K562 (cell line): ENCODE measurements around the gene E2F2. TPM values are rescaled to one million over a fixed set of nuclear protein-coding genes. Genes with fewer than 3 reads are reported as not detected.

ENCODE experiments used
- CBFB ChIP-seq: sonication (generic); formaldehyde crosslinking; IDR thresholded peaks from 2 replicates; pipeline ENCODE4 v1.4.0; 2020; ENCODE audit warnings: mild to moderate bottlenecking, missing genetic modification reagents
- CHCHD3 ChIP-seq: fragments of 250-450 bp; sonication (Bioruptor Pico); IDR thresholded peaks from 2 replicates; pipeline ENCODE4 v2.1.2; 2022; ENCODE audit warnings: mild to moderate bottlenecking
- FOS ChIP-seq: IDR thresholded peaks from 3 replicates; pipeline ENCODE4 v1.6.1; 2011; ENCODE audit not compliant: insufficient read length; ENCODE audit errors: extremely low read depth
- GABPB1 ChIP-seq: sonication (generic); formaldehyde crosslinking; IDR thresholded peaks from 2 replicates; pipeline ENCODE4 v1.8.0; 2022; ENCODE audit warnings: mild to moderate bottlenecking, missing genetic modification reagents
- GATAD2B ChIP-seq: fragments of 450-650 bp; IDR thresholded peaks from 2 replicates; pipeline ENCODE4 v1.6.1; 2017; ENCODE audit warnings: mild to moderate bottlenecking, borderline replicate concordance
- HDAC3 ChIP-seq: fragments of 450-650 bp; IDR thresholded peaks from 2 replicates; pipeline ENCODE4 v1.6.1; 2018; ENCODE audit warnings: borderline replicate concordance, mild to moderate bottlenecking, moderate library complexity; ENCODE audit not compliant: partially characterized antibody
- HNRNPUL1 ChIP-seq: fragments of 200-400 bp; formaldehyde crosslinking; IDR thresholded peaks from 2 replicates; pipeline ENCODE4 v1.6.1; 2017; ENCODE audit warnings: low read length
- KAT2B ChIP-seq: IDR thresholded peaks from one replicate; pipeline ENCODE4 v1.6.1; 2012; ENCODE audit warnings: low read depth, mild to moderate bottlenecking, control low read depth, inconsistent platforms, low read length, moderate library complexity
- LCOR ChIP-seq: sonication (generic); formaldehyde crosslinking; IDR thresholded peaks from 2 replicates; pipeline ENCODE4 v1.8.0; 2022; ENCODE audit warnings: mild to moderate bottlenecking, missing genetic modification reagents
- MCM5 ChIP-seq: fragments of 450-650 bp; IDR thresholded peaks from 2 replicates; pipeline ENCODE4 v1.6.1; 2016; ENCODE audit warnings: low read depth
- MEF2A ChIP-seq: IDR thresholded peaks from 2 replicates; pipeline ENCODE4 v1.6.1; 2011; ENCODE audit warnings: low read depth, mild to moderate bottlenecking, low read length, moderate library complexity; ENCODE audit not compliant: control insufficient read depth
- MIER1 ChIP-seq: fragments of 450-650 bp; IDR thresholded peaks from 2 replicates; pipeline ENCODE4 v1.6.1; 2016; ENCODE audit warnings: antibody characterized with exemption, mild to moderate bottlenecking, low read depth
- NBN ChIP-seq: fragments of 450-650 bp; IDR thresholded peaks from 2 replicates; pipeline ENCODE4 v1.6.1; 2016; ENCODE audit warnings: low read depth, mild to moderate bottlenecking
- NCOR1 ChIP-seq: fragments of 450-650 bp; IDR thresholded peaks from 2 replicates; pipeline ENCODE4 v1.6.1; 2016; ENCODE audit warnings: mild to moderate bottlenecking, moderate library complexity
- NFIX ChIP-seq: fragments of 250-450 bp; sonication (Bioruptor Pico); IDR thresholded peaks from 2 replicates; pipeline ENCODE4 v1.4.0; 2020; ENCODE audit warnings: low read depth, mild to moderate bottlenecking, moderate library complexity
- PRMT5 ChIP-seq: sonication (generic); formaldehyde crosslinking; IDR thresholded peaks from 2 replicates; pipeline ENCODE4 v1.5.0; 2020; ENCODE audit warnings: missing genetic modification reagents
- RBM22 ChIP-seq: fragments of 200-400 bp; formaldehyde crosslinking; IDR thresholded peaks from 2 replicates; pipeline ENCODE4 v1.6.1; 2018; ENCODE audit warnings: low read length, low read depth; ENCODE audit not compliant: poor library complexity, severe bottlenecking
- SIN3A ChIP-seq, 2 experiments: fragments of 150-350 bp in 1 of 2; IDR thresholded peaks; 2 replicates each; pipeline ENCODE4 v1.6.1; 2011 to 2016; ENCODE audit warnings: borderline replicate concordance in 2 of 2, low read depth in 2 of 2, low read length in 2 of 2, mild to moderate bottlenecking in 2 of 2, moderate library complexity in 2 of 2; ENCODE audit not compliant: control insufficient read depth in 1 of 2
- TBL1XR1 ChIP-seq, 2 experiments: IDR thresholded peaks; 2 replicates each; pipeline ENCODE4 v1.6.1; 2012; ENCODE audit warnings: improper control_type of control experiment in 2 of 2, low read length in 2 of 2, mild to moderate bottlenecking in 1 of 2
- YBX1 ChIP-seq: fragments of 450-650 bp; IDR thresholded peaks from 2 replicates; pipeline ENCODE4 v1.7.1; 2016; ENCODE audit warnings: mild to moderate bottlenecking
- ZNF23 ChIP-seq: fragments of 250-450 bp; sonication (Bioruptor Pico); IDR thresholded peaks from 2 replicates; pipeline ENCODE4 v1.4.0; 2020; ENCODE audit warnings: mild to moderate bottlenecking
- ZNF253 ChIP-seq: fragments of 250-450 bp; sonication (Bioruptor Pico); conservative IDR thresholded peaks from 2 replicates; pipeline ENCODE4 v1.6.1; 2021; ENCODE audit warnings: mild to moderate bottlenecking
- ZNF436 ChIP-seq: fragments of 250-450, 450-650 bp; sonication (Bioruptor Pico); formaldehyde crosslinking; IDR thresholded peaks from 2 replicates; pipeline ENCODE4 v1.7.0; 2020; ENCODE audit warnings: mild to moderate bottlenecking
- ZNF695 ChIP-seq: fragments of 450-650 bp; formaldehyde crosslinking; IDR thresholded peaks from 2 replicates; pipeline ENCODE4 v1.4.0; 2020; ENCODE audit warnings: mild to moderate bottlenecking, moderate library complexity
- polyA plus RNA-seq, 8 experiments: library from polyadenylated mRNA; depleted of rRNA in 4 of 8; stranded (reverse) in 5 of 8; unstranded in 3 of 8; fragments of >200 nt; fragmentation: Nextera tagmentation in 2 of 8; fragmentation: Illumina TruSeq in 1 of 8; extraction: Ambion mirVana in 2 of 8; extraction: Trizol in 1 of 8; gene quantifications; 2 replicates each; pipeline versions ENCODE4 v1.2.1 to v1.2.3, GENCODE V29; 2011 to 2014; ENCODE audit warnings: inconsistent platforms in 1 of 8, missing spikeins in 1 of 8
- total RNA-seq, 7 experiments: library from RNA; depleted of rRNA in 6 of 7; stranded (reverse); fragments of >200 nt in 6 of 7; fragmentation: Illumina TruSeq in 2 of 7; extraction: Trizol in 2 of 7; gene quantifications; 2 replicates each; pipeline versions ENCODE4 v1.2.1 to v1.2.3, GENCODE V29; 2011 to 2021; ENCODE audit warnings: low replicate concordance in 1 of 7
- TF ChIP-seq, protein P1 (sequence below): fragments of 200-800 bp; sonication (Bioruptor generic); IDR thresholded peaks from 2 replicates; pipeline ENCODE4 v1.6.1; 2017; ENCODE audit warnings: missing genetic modification characterization, missing compliant biosample characterization
- TF ChIP-seq, protein P2 (sequence below), 2 experiments: fragments of 250-450 bp in 1 of 2; fragments of 450-650 bp in 1 of 2; sonication (Bioruptor Pico) in 1 of 2; IDR thresholded peaks; 2 replicates each; pipeline versions ENCODE4 v1.6.1 to v1.8.0; 2016 to 2021; ENCODE audit warnings: mild to moderate bottlenecking in 2 of 2, moderate library complexity in 2 of 2, missing compliant biosample characterization in 1 of 2, missing genetic modification characterization in 1 of 2
- TF ChIP-seq, protein P3 (sequence below): fragments of 250-450 bp; sonication (Bioruptor Pico); IDR thresholded peaks from 2 replicates; pipeline ENCODE4 v1.6.1; 2021; ENCODE audit warnings: mild to moderate bottlenecking

The E2F2 gene
- total and polyA plus RNA-seq, 9 of the 15 experiments (the other 6 are each of a cell fraction or from before 2014, with no cell fraction given) = 3.1 to 25.3 (median 11.4) TPM

DNA sequence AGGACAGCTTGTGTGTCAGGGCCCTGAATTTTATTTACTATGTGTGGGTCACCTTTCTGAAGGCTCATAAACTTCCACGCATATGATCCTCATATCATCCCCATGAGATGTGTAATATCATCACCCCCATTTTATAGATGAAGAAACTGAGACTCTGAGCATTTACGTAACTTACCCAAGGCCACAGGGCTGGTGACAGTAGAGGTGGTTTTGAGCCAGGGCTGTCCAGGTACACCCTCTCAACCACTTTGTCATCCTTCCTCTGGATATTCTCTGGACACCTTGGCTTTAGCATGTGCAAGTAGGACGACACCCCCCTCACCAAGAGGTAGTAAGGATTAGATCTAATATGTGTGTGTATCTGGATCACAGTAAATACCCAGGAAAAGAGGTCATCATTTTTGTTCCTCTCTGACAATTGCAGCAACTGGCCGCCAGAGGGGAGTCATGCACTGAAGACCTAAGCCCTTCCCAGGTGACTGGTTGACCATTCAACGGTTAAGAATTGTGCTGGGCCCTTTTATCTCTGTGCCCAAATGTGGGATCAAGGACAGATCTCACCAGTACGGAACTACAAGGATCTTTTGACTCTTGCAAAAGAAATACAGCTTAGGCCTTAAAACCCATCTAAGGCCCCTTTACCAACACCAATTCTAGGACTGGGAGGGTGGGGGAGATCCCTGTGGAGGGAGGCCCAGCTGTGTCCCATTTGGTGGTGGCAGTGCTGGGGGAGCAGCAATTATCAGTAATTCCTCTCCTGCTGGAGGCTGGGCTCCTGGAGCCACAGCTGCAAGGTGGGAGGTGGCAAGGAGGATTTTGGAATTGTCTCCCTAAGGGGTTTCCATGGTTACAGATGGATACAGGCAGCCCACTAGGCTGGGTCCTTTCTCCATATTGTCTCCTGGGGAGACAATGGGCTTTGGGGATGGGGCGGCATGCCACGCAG is 13.7 kb upstream of the E2F2 start (continued):
- no peak for TF ChIP-seq YBX1
- TF ChIP-seq, protein P1, sequence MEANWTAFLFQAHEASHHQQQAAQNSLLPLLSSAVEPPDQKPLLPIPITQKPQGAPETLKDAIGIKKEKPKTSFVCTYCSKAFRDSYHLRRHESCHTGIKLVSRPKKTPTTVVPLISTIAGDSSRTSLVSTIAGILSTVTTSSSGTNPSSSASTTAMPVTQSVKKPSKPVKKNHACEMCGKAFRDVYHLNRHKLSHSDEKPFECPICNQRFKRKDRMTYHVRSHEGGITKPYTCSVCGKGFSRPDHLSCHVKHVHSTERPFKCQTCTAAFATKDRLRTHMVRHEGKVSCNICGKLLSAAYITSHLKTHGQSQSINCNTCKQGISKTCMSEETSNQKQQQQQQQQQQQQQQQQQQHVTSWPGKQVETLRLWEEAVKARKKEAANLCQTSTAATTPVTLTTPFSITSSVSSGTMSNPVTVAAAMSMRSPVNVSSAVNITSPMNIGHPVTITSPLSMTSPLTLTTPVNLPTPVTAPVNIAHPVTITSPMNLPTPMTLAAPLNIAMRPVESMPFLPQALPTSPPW (CRISPR knock-in tag) = peak; percentile 41; the same call in 1 of the 2 replicates
- TF ChIP-seq, protein P2, sequence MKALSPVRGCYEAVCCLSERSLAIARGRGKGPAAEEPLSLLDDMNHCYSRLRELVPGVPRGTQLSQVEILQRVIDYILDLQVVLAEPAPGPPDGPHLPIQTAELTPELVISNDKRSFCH (CRISPR knock-in tag; IDR thresholded peaks at IDR 0.05) = no peak
- TF ChIP-seq, protein P2 (tag; IDR thresholded peaks at IDR 0.05) = no peak
- 0 out of 2 replicates have a peak, but pooled peaks have one; percentile 58 for TF ChIP-seq GATAD2B
- TF ChIP-seq MIER1 = no peak
- no peak for TF ChIP-seq NFIX (CRISPR knock-in tag)
- no peak for TF ChIP-seq HNRNPUL1
- TF ChIP-seq, protein P3, sequence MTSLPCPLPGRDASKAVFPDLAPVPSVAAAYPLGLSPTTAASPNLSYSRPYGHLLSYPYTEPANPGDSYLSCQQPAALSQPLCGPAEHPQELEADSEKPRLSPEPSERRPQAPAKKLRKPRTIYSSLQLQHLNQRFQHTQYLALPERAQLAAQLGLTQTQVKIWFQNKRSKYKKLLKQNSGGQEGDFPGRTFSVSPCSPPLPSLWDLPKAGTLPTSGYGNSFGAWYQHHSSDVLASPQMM (CRISPR knock-in tag) = no peak
- TF ChIP-seq SIN3A (IDR thresholded peaks at IDR 0.05; ENCODE audit: borderline replicate concordance in 2 of 2, control insufficient read depth in 1 of 2, low read depth in 2 of 2, low read length in 2 of 2) = no peak
- peak; percentile 7; the same call in 1 of the 2 replicates for TF ChIP-seq GABPB1 (CRISPR knock-in tag)
- no peak for TF ChIP-seq ZNF695 (CRISPR knock-in tag)
- no peak for TF ChIP-seq LCOR (CRISPR knock-in tag)
- no peak for TF ChIP-seq FOS
- TF ChIP-seq MCM5 = no peak
- no peak for TF ChIP-seq KAT2B
- no peak for TF ChIP-seq ZNF23 (CRISPR knock-in tag)
- TF ChIP-seq TBL1XR1 (IDR thresholded peaks at IDR 0.05; ENCODE audit: low read length in 2 of 2) = 0 out of 4 replicates have a peak, but pooled peaks of 1 of the 2 experiments have one; percentile 13
- no peak for TF ChIP-seq CHCHD3 (CRISPR knock-in tag)
- TF ChIP-seq NBN = no peak
- no peak for TF ChIP-seq NCOR1
- no peak for TF ChIP-seq PRMT5
- TF ChIP-seq ZNF436 (CRISPR knock-in tag) = no peak
- no peak for TF ChIP-seq HDAC3
- TF ChIP-seq CBFB (CRISPR knock-in tag) = no peak
- no peak for TF ChIP-seq MEF2A
- TF ChIP-seq RBM22 = no peak
- TF ChIP-seq ZNF253 (CRISPR knock-in tag) = no peak
